Lower leg skin (tissue), 3 donors: ENCODE data around the gene NAALADL1.

Source experiments
- POLR2A ChIP-seq, 2 donors: fragments of 450-650 bp; IDR thresholded peaks; one replicate each; pipeline ENCODE4 v1.6.1; 2016 to 2017; ENCODE audit warnings: antibody characterized with exemption in 2 of 2, mild to moderate bottlenecking in 1 of 2, moderate library complexity in 1 of 2
- TF ChIP-seq, protein P1 (sequence below), 3 donors: fragments of 450-650 bp; IDR thresholded peaks; one replicate each; pipeline ENCODE4 v1.5.1; 2016; ENCODE audit warnings: antibody characterized with exemption in 3 of 3, mild to moderate bottlenecking in 3 of 3, moderate library complexity in 2 of 3

DNA sequence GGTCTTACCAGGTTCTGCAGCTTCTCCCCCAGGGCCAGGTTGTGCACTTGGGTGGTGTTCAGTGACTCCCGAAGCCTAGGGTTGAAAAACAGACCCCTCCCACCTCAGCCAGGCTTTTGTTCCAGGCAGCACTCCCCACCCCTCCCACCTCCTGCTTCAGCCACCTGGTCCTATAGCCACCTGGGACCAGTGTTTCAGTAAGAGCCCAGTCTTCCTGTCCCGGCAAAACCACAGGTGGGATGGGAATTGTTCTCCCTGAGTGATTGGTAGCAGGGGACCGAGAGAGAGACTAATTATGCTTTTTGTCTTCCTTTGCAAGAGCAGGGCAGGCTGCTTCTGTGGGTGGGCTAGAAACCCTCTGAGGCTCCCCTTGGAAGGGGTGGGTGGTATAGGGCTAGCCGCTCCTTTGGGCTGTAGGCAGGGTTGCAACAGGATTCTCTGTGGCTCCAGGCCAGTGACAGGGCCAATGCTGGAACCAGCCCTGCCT, 8.5 kb upstream of the NAALADL1 start:
- TF ChIP-seq, protein P1, sequence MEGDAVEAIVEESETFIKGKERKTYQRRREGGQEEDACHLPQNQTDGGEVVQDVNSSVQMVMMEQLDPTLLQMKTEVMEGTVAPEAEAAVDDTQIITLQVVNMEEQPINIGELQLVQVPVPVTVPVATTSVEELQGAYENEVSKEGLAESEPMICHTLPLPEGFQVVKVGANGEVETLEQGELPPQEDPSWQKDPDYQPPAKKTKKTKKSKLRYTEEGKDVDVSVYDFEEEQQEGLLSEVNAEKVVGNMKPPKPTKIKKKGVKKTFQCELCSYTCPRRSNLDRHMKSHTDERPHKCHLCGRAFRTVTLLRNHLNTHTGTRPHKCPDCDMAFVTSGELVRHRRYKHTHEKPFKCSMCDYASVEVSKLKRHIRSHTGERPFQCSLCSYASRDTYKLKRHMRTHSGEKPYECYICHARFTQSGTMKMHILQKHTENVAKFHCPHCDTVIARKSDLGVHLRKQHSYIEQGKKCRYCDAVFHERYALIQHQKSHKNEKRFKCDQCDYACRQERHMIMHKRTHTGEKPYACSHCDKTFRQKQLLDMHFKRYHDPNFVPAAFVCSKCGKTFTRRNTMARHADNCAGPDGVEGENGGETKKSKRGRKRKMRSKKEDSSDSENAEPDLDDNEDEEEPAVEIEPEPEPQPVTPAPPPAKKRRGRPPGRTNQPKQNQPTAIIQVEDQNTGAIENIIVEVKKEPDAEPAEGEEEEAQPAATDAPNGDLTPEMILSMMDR (IDR thresholded peaks at IDR 0.05): no peak
- no peak for TF ChIP-seq POLR2A (IDR thresholded peaks at IDR 0.05)
